ENCODE measurements around the gene GLTPD2. TPM values are rescaled to one million over a fixed set of nuclear protein-coding genes. Genes with fewer than 3 reads are reported as not detected.

The GLTPD2 gene
- 0.79 TPM in 1 of 2 replicates, not detected in the other for total RNA-seq

DNA sequence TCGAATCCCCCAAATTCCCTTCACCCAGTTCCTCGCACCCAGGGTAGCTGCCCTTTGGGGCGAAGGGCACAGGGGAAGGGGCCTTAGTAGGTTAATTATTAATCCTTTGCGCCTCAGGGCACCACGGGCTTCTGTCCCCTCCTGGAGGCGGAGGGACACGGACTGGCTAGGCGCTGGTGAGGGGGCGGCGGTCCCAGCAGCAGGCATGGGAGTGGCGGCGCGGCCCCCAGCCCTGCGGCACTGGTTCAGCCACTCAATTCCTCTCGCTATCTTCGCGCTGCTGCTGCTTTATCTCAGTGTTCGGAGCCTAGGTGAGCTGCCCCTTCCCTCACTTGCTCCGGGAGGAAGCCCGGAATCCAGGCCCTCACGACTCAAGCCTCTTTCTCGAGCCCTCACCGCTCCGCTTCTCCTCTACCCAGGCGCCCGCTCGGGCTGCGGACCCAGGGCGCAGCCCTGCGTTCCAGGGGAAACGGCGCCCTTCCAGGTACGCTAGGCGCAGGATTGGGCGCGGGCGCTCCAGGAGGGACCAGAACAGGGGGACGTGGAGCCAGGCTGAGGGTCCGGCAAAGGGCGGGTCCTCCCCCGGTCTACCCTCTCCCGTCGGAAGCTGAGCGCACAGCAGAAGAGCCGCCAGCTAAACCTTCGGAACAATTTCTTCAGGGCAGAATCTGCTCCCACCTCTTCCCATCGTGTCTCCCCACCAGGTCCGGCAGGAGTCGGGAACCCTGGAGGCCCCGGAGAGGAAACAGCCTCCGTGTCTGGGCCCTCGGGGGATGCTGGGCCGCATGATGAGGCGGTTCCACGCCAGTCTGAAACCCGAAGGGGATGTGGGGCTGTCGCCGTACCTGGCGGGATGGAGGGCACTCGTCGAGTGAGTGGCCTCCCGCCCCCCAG is at the start of gene GLTPD2:
GLTPD2 (plus strand) TSS at position 158 of the 894 bp plus-strand sequence; CDS start at position 206, 48 bp downstream.

GRCh38 chr17:4739122-4740024 is 49.4 kb upstream of the GLTPD2 start, which contains the start of the genes CXCL16 and ZMYND15:
CXCL16 (minus strand) TSS chr17:4739928; CDS start chr17:4739339, 589 bp downstream.
ZMYND15 (plus strand) TSS chr17:4739833; CDS start chr17:4740549, 716 bp downstream.

GRCh38 chr17:4771519-4772234 is 17.1 kb upstream of the GLTPD2 start, which contains the start of gene TM4SF5:
TM4SF5 (plus strand) TSS chr17:4771886; CDS start chr17:4771923, 37 bp downstream.

GRCh38 chr17:4786106-4786511 is 2.7 kb upstream of the GLTPD2 start, which contains the start of gene VMO1:
VMO1 (minus strand) TSS chr17:4786364; CDS start chr17:4786352, 12 bp downstream.

GRCh38 chr17:4802228-4802627 is 13.5 kb downstream of the GLTPD2 start, which contains the start of gene C17orf114:
C17orf114 (minus strand) TSS chr17:4802328.

DNA sequence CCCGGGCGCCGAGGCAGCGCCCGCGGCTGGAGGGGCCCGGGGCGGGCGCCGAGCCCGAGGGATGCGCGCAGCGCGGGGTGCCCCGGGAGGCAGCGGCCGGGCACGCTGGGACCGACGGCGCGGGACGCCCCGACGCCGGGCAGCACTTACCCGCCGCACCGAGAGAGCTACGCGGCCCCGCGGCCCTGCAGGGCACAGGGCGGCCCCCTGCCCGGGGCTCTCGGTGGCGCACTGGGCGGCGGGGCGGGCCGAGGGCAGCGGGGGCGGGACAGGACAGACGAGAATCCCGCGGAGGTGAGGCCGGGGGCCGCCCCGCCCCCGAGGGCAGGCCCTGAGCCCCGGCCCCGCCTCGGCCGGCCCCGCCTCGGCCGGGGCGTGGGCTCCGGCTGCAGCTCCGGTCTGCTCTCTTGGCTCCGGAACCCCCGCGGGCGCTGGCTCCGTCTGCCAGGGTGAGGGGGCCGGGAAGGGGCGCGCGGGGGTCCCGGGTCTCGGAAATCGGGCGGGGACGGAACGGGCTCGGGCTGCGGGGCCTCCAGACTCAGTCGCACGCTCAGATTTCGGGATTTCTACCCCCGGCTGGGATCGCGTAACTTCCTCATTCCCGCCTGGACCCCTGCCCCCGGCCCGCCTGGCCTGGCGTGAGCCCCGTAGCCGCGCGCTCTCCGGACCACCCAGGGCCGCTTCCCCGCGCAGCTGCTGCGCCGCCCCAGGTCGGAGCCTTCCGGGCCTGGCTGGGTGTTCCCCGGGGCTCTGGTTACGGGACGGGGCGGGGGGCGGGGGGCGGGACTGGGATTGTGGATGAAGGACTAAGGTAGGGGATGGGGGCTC is 18.2 kb downstream of the GLTPD2 start, which contains the start of gene PLD2:
PLD2 (plus strand) TSS at position 376 of the 828 bp plus-strand sequence. CDS start 621 bp downstream, outside the sequence.

DNA sequence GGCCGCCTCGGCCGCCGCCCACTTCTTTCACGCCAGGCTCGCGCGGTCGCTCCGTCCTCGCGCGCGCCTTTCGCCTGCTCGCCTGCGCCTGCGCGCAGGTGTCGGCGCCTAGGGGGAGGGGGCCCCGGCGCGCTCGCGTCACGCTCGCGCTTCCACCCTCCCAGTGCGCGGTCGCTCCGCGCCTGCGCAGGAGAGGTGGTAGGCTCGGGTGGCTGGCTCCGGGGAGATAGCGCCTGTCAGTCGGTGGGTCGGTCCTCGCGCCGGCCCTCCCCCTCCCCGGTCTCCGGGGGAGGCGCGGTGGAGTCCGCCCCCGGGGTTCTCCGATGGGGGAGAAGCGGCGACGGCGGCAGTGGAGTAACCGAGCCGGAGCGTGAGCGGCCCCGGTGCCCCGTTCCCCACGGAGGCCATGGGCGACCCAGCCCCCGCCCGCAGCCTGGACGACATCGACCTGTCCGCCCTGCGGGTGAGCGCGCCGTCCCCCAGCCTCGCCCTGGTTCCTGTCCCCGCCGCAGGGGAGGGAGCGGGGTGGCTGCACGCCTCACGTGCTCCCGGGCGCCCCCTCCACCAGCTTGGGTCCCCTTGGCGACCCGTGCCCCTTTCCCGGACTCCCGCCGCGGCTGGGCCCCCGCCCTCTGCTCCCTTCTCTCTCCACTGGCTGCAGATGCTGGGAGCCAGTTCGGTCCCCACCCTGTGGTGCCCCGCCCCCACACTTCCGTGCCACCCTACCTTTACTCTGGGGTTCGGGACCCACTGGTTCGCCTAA is 44.6 kb downstream of the GLTPD2 start, which contains the start of gene MINK1:
MINK1 (plus strand) TSS at position 163 of the 763 bp plus-strand sequence; CDS start at position 407, 244 bp downstream.

Other genes with a start within 250 kb of the GLTPD2 start
- gene MYBBP1A, start 233.6 kb upstream of the GLTPD2 start, total RNA-seq = 47.9 and 57.5 TPM in 2 replicates
- not detected in 2 replicates for gene GGT6, start 228.4 kb upstream of the GLTPD2 start, total RNA-seq
- gene SMTNL2, start 204.4 kb upstream of the GLTPD2 start, total RNA-seq = 18.3 and 33.8 TPM in 2 replicates
- gene ALOX15, start 147.3 kb upstream of the GLTPD2 start, total RNA-seq = 2.7 and 5.9 TPM in 2 replicates
- gene PELP1, start 84.8 kb upstream of the GLTPD2 start, total RNA-seq = 19.2 and 46.0 TPM in 2 replicates
- 3.9 and 6.5 TPM in 2 replicates for gene ARRB2, start 78.3 kb upstream of the GLTPD2 start, total RNA-seq
- 15.5 and 19.2 TPM in 2 replicates for gene MED11, start 57.5 kb upstream of the GLTPD2 start, total RNA-seq
- gene ZMYND15, start 49.1 kb upstream of the GLTPD2 start, total RNA-seq = under 0.01 TPM in 1 of 2 replicates, not detected in the other
- 0.79 and 5.6 TPM in 2 replicates for gene CXCL16, start 49.0 kb upstream of the GLTPD2 start, total RNA-seq
- gene TM4SF5, start 17.1 kb upstream of the GLTPD2 start, total RNA-seq = not detected in 2 replicates
- gene VMO1, start 2.6 kb upstream of the GLTPD2 start, total RNA-seq = 0.33 TPM in 1 of 2 replicates, not detected in the other
- 78.5 and 282 TPM in 2 replicates for gene PSMB6, start 7.2 kb downstream of the GLTPD2 start, total RNA-seq
- gene PLD2, start 18.2 kb downstream of the GLTPD2 start, total RNA-seq = 54.9 and 100 TPM in 2 replicates
- 69.8 and 90.7 TPM in 2 replicates for gene MINK1, start 44.4 kb downstream of the GLTPD2 start, total RNA-seq
- gene C17orf107, start 110.6 kb downstream of the GLTPD2 start, total RNA-seq = 32.5 and 48.7 TPM in 2 replicates
- 0.87 and 1.6 TPM in 2 replicates for gene CHRNE, start 114.1 kb downstream of the GLTPD2 start, total RNA-seq
- not detected in 2 replicates for gene GP1BA, start 143.3 kb downstream of the GLTPD2 start, total RNA-seq
- gene SLC25A11, start 151.1 kb downstream of the GLTPD2 start, total RNA-seq = 49.5 and 65.2 TPM in 2 replicates
- 38.5 and 60.9 TPM in 2 replicates for gene RNF167, start 151.3 kb downstream of the GLTPD2 start, total RNA-seq
- gene PFN1, start 159.6 kb downstream of the GLTPD2 start, total RNA-seq = 275 and 588 TPM in 2 replicates
- 3.7 and 8.2 TPM in 2 replicates for gene ENO3, start 162.2 kb downstream of the GLTPD2 start, total RNA-seq
- gene SPAG7, start 178.9 kb downstream of the GLTPD2 start, total RNA-seq = 34.9 and 68.7 TPM in 2 replicates
- gene CAMTA2, start 198.7 kb downstream of the GLTPD2 start, total RNA-seq = 10.2 and 12.5 TPM in 2 replicates
- 0.43 and 1.6 TPM in 2 replicates for gene INCA1, start 208.6 kb downstream of the GLTPD2 start, total RNA-seq
- 40.8 and 63.3 TPM in 2 replicates for gene KIF1C, start 209.0 kb downstream of the GLTPD2 start, total RNA-seq
- 0.33 TPM in 1 of 2 replicates, not detected in the other for gene SLC52A1, start 246.5 kb downstream of the GLTPD2 start, total RNA-seq